GM19395 (cell line): ENCODE data around the gene UBE2E2.

Experiments used
- ATAC-seq: cut with Tn5 transposase; IDR thresholded peaks from one replicate; pipeline ENCODE4 v1.9.1; 2021; ENCODE audit warnings: mild to moderate bottlenecking, moderate library complexity; ENCODE audit not compliant: unreplicated experiment

UBE2E2 gene

GRCh38 chr3:23272820-23273219 lies 69.7 kb downstream of the UBE2E2 start:
- ATAC-seq: no peak

GRCh38 chr3:23275061-23275460 lies 71.9 kb downstream of the UBE2E2 start:
- no peak for ATAC-seq

- no peak for ATAC-seq
These were observed 72.7 kb downstream of the UBE2E2 start for GRCh38 chr3:23275814-23276213.

- no peak for ATAC-seq
These were observed 74.0 kb downstream of the UBE2E2 start for GRCh38 chr3:23276913-23277658.

- ATAC-seq: no peak
These were observed 74.6 kb downstream of the UBE2E2 start for GRCh38 chr3:23277688-23278087.

GRCh38 chr3:23283625-23284024 lies 80.5 kb downstream of the UBE2E2 start:
- ATAC-seq: no peak

GRCh38 chr3:23288286-23288685 lies 85.2 kb downstream of the UBE2E2 start:
- no peak for ATAC-seq

- no peak for ATAC-seq
These were observed 85.6 kb downstream of the UBE2E2 start for GRCh38 chr3:23288715-23289114.

GRCh38 chr3:23292432-23292831 lies 89.3 kb downstream of the UBE2E2 start:
- no peak for ATAC-seq

GRCh38 chr3:23294770-23295387 lies 91.8 kb downstream of the UBE2E2 start:
- ATAC-seq: no peak

GRCh38 chr3:23301819-23302218 lies 98.7 kb downstream of the UBE2E2 start:
- no peak for ATAC-seq

- no peak for ATAC-seq
These were observed 99.1 kb downstream of the UBE2E2 start for GRCh38 chr3:23302271-23302670.

- ATAC-seq: no peak
These were observed 100.6 kb downstream of the UBE2E2 start for GRCh38 chr3:23303601-23304217.

- ATAC-seq: no peak
These were observed 101.3 kb downstream of the UBE2E2 start for GRCh38 chr3:23304424-23304823.

- ATAC-seq: no peak
These were observed 106.0 kb downstream of the UBE2E2 start for GRCh38 chr3:23308986-23309625.

GRCh38 chr3:23312866-23313265 lies 109.7 kb downstream of the UBE2E2 start:
- no peak for ATAC-seq

- ATAC-seq: no peak
These were observed 112.0 kb downstream of the UBE2E2 start for GRCh38 chr3:23314981-23315762.

- no peak for ATAC-seq
These were observed 113.8 kb downstream of the UBE2E2 start for GRCh38 chr3:23316924-23317323.

GRCh38 chr3:23319366-23320312 lies 116.5 kb downstream of the UBE2E2 start:
- no peak for ATAC-seq
